ENCODE measurements around the gene ATF4.

GRCh38 chr22:39496131-39496838 is 24.1 kb upstream of the ATF4 start:
- TF ChIP-seq ZNF384 (IDR thresholded peaks at IDR 0.05) (no peak), ELF4 (IDR thresholded peaks at IDR 0.05) (no peak), FOXK2 (IDR thresholded peaks at IDR 0.05) (no peak), TARDBP (IDR thresholded peaks at IDR 0.05) (no peak), SP1 (IDR thresholded peaks at IDR 0.05) (no peak), FOXM1 (IDR thresholded peaks at IDR 0.05; ENCODE audit: borderline replicate concordance) (no peak), HDGF (IDR thresholded peaks at IDR 0.05; ENCODE audit: borderline replicate concordance) (no peak), FOXA1 (IDR thresholded peaks at IDR 0.05) (no peak), L3MBTL2 (conservative IDR thresholded peaks at IDR 0.05) (no peak), NFRKB (IDR thresholded peaks at IDR 0.05) (no peak), BHLHE40 (IDR thresholded peaks at IDR 0.05; ENCODE audit: borderline replicate concordance) (no peak), SUZ12 (IDR thresholded peaks at IDR 0.05) (no peak)
